Skeletal muscle satellite cell (primary cell): ENCODE measurements around the gene NUDT13.
"Not testable (repeated sequence)": the region's sequence is repeated elsewhere in the genome, so short reads cannot be mapped to it uniquely, and the experiment has no call there.

Source experiments
- H3K27me3 ChIP-seq: 2 replicates; pipeline ENCODE4 v1.7.0; 2013; ENCODE audit warnings: low read length; ENCODE audit not compliant: control insufficient read depth, insufficient read depth
- H3K36me3 ChIP-seq: 2 replicates; pipeline ENCODE4 v1.7.0; 2013; ENCODE audit warnings: mild to moderate bottlenecking, control low read depth, low read length; ENCODE audit not compliant: insufficient read depth
- H3K4me1 ChIP-seq: 2 replicates; pipeline ENCODE4 v1.7.0; 2013; ENCODE audit warnings: low read length; ENCODE audit not compliant: control insufficient read depth, insufficient read depth
- H3K4me2 ChIP-seq: 2 replicates; pipeline ENCODE4 v1.7.0; 2013; ENCODE audit warnings: mild to moderate bottlenecking, low read length
- H3K4me3 ChIP-seq: 2 replicates; pipeline ENCODE4 v1.7.0; 2013; ENCODE audit warnings: low read length
- H3K9ac ChIP-seq: 2 replicates; pipeline ENCODE4 v1.7.0; 2013; ENCODE audit warnings: mild to moderate bottlenecking, low read depth, low read length, moderate library complexity
- H3K9me3 ChIP-seq: replicated peaks from 2 replicates; pipeline ENCODE4 v1.7.0; 2013; ENCODE audit warnings: mild to moderate bottlenecking, control low read depth, low read length

NUDT13 gene

DNA sequence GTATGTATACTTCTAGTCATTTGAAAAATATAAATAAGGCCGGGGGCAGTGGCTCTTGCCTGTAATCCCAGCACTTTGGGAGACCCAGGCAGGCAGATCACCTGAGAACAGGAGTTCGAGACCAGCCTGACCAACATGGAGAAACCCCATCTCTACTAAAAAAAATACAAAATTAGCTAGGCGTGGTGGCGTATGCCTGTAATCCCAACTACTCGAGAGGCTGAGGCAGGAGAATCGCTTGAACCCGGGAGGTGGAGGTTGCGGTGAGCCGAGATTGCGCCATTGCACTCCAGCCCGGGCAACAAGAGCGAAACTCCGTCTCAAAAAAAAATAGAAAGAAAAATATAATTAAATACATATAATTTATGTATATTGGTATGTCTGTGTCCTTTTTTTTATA is 1.8 kb downstream of the NUDT13 start:
- not testable (repeated sequence) for H3K4me3 ChIP-seq, H3K9ac ChIP-seq, H3K9me3 ChIP-seq, H3K4me2 ChIP-seq, H3K27me3 ChIP-seq, H3K36me3 ChIP-seq
- peaks cover 21% of the 10 kb centered on the region for H3K4me1 ChIP-seq

DNA sequence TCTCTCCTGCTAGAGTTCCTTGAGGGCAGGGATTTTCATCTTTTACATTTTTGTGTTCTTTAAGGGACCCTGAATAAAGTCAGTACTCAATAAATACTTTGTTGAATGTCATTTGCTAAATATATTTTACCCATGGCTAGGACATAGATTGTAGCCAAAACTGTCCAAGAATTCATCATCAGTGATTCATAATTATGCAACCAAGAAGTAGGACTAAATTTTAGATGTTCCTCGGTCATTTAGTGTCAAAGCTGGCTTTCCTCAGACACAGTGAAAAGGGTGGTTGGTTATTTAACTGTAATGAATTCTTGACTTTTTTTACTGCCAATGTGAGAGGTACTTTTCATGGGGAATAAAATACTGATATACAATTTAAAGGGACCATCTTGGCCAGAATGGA is 3.3 kb downstream of the NUDT13 start:
- no peaks in the 10 kb centered on the region for H3K27me3 ChIP-seq
- no peaks in the 10 kb centered on the region for H3K36me3 ChIP-seq
- peaks cover 32% of the 10 kb centered on the region for H3K4me1 ChIP-seq
- peak overlapping the region; percentile 20 for H3K4me2 ChIP-seq
- H3K9ac ChIP-seq = peak overlapping the region; percentile 1
- H3K9me3 ChIP-seq = no peaks in the 10 kb centered on the region
- H3K4me3 ChIP-seq = no peak overlapping the region

DNA sequence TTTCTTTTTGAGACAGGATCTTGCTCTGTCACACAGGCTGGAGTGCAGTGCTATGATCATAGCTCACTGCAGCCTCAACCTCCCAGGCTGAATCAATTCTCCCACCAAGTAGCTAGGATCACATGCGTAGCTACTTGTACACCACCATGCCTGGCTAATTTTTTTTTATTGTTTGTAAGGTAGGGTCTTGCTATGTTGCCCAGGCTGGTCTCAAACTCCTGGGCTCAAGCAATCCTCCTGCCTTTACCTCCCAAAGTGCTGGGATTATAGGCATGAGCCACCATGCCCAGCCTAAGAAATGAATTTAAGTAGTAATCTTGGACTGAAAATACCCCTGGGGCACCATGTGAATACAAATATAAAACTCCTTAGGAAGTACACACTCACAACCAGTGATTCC is 5.8 kb downstream of the NUDT13 start:
- Histone ChIP-seq H3K9ac (no peak overlapping the region), H3K9me3 (no peaks in the 10 kb centered on the region), H3K36me3 (no peaks in the 10 kb centered on the region), H3K4me2 (no peak overlapping the region), H3K27me3 (no peaks in the 10 kb centered on the region), H3K4me1 (peaks cover 41% of the 10 kb centered on the region), H3K4me3 (no peak overlapping the region)

DNA sequence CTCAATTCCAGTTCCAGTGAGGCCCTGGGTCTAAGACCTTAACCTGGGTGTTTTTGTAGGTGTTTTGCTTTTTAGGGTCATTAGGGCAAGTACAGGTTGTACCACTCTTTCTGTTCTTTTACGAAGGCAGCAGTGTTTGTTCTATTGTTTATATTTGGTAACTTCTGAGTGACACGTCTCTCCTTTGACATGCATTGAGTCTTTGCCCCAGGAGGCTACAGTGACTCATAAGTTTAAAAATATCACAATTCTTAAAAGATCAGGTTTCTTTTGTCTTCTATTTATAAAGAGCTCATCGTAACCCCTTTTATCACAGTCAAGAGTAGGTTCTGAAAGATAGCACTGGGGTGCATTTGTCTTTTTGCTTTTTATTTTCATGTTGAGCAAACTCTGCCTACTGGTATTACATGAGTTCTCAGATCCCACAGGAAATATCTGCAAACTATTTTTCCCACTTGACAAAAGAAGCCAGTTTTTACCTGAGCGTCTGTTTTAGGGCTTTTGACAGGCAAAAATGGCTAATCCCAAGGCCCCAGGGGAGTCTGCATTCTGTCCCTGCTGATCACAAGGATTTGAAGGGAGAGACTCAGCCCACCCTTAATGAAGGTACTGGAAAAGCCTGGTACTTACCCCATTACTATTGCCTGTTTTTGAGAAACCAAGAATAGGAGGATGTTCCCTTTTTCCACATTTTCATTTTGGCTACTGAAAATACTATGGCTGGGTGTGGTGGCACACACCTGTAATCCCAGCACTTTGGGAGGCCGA is 7.9 kb downstream of the NUDT13 start:
- Histone ChIP-seq H3K9me3 (no peaks in the 10 kb centered on the region), H3K9ac (peak overlapping the region; percentile 54), H3K36me3 (peaks cover under 1% of the 10 kb centered on the region), H3K27me3 (no peaks in the 10 kb centered on the region), H3K4me1 (peaks cover 30% of the 10 kb centered on the region), H3K4me3 (peak overlapping the region; percentile 4), H3K4me2 (peak overlapping the region; percentile 59)

DNA sequence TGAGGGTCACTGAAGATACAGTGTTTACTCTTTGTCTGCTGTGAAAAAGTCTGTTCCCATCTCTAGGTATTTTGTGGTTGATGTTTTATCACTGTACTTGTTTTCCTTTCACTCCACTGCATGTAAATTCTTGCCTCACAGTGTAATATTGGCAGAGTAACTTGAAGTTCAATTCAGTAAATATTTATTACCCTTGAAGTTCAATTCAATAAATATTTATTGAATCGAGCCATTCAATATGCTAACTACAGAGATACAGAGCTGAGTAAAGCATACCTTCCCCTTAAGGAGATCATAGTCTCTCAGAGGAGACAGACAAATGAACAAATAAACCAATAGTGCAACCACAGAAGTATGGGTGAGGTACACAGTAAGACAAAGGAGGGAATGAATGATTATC is 9.2 kb downstream of the NUDT13 start:
- Histone ChIP-seq H3K4me1 (peaks cover 20% of the 10 kb centered on the region), H3K4me2 (no peak overlapping the region), H3K27me3 (no peaks in the 10 kb centered on the region), H3K9me3 (no peaks in the 10 kb centered on the region), H3K36me3 (peaks cover 8% of the 10 kb centered on the region), H3K4me3 (no peak overlapping the region), H3K9ac (no peak overlapping the region)

DNA sequence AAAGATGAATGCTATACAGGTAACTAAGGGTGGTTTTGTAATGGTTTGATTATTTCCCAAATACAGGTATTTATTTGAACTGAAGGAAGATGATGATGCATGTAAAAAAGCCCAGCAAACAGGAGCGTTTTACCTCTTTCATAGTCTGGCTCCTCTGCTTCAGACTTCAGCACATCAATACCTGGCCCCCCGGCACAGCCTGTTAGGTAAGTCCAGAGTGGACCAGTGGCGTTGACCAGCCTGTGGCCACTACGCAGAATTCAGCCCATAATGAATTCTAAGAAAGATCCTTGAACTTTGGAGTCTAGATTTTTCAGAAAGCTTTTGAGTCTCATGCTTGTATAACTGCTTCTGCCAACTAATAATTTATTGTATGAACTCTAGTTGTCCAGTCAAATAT is 9.7 kb downstream of the NUDT13 start:
- no peaks in the 10 kb centered on the region for H3K27me3 ChIP-seq
- no peak overlapping the region for H3K9ac ChIP-seq
- no peaks in the 10 kb centered on the region for H3K9me3 ChIP-seq
- no peak overlapping the region for H3K4me2 ChIP-seq
- H3K4me3 ChIP-seq = no peak overlapping the region
- peaks cover 10% of the 10 kb centered on the region for H3K36me3 ChIP-seq
- peaks cover 20% of the 10 kb centered on the region for H3K4me1 ChIP-seq

DNA sequence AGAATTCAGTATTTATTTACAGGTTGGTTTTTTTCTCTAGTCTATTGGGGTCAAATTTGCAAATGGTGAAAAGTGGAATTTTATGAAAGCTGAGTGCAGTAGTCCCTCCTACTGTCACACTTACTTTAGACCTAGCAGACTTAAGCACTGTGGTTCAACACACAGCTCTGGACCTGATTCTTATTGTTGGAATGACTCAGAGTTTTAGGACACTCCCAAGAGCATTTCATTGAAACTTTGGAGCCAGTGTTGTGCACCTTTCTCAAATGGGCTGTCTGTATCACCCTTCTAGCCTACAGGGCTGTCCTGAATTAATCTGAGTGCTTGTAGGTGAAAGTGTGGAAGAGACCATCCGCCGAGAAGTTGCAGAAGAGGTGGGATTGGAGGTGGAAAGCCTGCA is 16.1 kb downstream of the NUDT13 start:
- Histone ChIP-seq H3K4me3 (no peak overlapping the region), H3K27me3 (no peaks in the 10 kb centered on the region), H3K9me3 (no peaks in the 10 kb centered on the region), H3K4me1 (no peaks in the 10 kb centered on the region), H3K9ac (no peak overlapping the region), H3K36me3 (peaks cover 40% of the 10 kb centered on the region), H3K4me2 (no peak overlapping the region)

DNA sequence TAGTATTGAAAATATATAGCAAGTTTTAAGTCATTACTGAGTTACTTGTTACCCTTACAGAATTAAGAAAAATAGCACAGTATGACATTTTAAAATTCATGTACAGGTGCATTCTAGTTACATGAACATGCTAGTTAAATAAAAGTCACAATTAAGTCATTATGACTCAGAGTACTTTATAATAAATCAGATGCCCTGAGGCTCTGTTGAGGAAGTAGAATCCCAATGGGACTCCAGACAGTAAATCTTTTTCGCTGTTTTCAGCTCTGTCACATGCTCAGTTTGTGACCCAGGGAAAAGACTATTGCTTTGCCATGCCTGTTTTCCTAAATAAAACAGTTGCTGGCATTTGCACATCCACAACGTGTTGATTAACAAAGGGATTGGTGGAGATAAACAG is 21.0 kb downstream of the NUDT13 start:
- H3K36me3 ChIP-seq = peaks cover 62% of the 10 kb centered on the region
- no peaks in the 10 kb centered on the region for H3K9me3 ChIP-seq

DNA sequence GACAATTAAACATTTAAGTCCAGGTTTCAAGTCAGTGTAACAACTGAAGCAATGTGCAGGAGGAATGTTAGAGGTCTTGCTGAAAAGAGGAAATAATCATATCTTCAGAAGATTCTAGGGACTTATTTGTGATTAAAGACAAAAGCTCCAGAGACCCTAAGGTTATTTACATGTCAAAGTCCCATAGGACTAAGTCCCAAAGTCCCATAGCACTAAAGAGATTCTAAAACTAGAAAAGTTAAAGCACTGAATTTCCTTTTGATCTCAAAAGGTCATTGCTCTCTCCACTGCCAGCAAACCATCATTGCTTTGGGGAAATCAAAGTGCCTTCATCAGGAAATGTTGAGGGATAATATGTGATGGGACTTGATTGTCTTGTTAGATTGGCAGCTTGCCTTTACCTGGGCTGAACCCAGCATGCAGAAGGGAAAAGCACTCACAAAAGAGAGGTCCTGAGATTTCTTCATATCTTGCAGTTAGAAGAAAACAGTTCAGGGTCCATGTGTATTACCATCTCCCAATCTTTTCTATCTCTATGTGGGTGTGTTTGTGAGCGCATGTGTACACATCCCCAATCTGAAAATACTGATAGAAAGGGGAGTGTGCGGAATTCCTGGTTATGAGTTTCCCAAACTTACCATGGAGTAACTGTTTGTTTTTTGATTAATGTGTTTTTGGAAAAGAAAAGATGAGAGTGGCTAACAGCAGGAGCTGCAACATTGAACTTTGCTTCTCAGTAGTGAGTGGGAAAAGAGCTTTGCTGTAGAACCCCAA is 21.8 kb downstream of the NUDT13 start:
- Histone ChIP-seq H3K9me3 (no peaks in the 10 kb centered on the region), H3K27me3 (no peaks in the 10 kb centered on the region), H3K4me3 (no peak overlapping the region), H3K4me2 (no peak overlapping the region), H3K4me1 (no peaks in the 10 kb centered on the region), H3K9ac (no peak overlapping the region), H3K36me3 (peaks cover 67% of the 10 kb centered on the region)

More for the DNA sequence above, 21.0 kb downstream of the NUDT13 start:
- no peak overlapping the region for H3K4me2 ChIP-seq
- no peak overlapping the region for H3K4me3 ChIP-seq
- H3K27me3 ChIP-seq = no peaks in the 10 kb centered on the region
- no peak overlapping the region for H3K9ac ChIP-seq
- no peaks in the 10 kb centered on the region for H3K4me1 ChIP-seq

DNA sequence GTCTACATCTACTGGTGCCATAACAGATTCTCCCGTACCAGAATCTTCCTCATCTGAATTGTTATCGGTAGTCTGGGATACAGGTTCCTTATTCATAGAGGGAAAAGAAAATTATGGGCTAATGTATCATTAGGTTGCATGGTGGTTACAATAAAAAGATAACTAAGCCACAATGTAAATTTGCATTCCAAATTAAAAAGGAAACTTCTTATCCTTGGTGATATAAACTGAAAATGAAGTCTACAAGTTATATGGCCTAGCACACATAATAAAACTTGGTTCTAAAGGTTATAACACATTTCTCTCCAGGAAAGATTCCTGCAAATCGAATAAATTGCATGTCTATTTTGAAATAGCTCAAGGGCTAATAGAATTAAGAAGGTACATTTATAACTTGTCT is 24.5 kb downstream of the NUDT13 start:
- Histone ChIP-seq H3K4me1 (no peaks in the 10 kb centered on the region), H3K27me3 (no peaks in the 10 kb centered on the region), H3K4me3 (no peak overlapping the region), H3K36me3 (peaks cover 75% of the 10 kb centered on the region), H3K9me3 (no peaks in the 10 kb centered on the region), H3K4me2 (no peak overlapping the region), H3K9ac (no peak overlapping the region)

DNA sequence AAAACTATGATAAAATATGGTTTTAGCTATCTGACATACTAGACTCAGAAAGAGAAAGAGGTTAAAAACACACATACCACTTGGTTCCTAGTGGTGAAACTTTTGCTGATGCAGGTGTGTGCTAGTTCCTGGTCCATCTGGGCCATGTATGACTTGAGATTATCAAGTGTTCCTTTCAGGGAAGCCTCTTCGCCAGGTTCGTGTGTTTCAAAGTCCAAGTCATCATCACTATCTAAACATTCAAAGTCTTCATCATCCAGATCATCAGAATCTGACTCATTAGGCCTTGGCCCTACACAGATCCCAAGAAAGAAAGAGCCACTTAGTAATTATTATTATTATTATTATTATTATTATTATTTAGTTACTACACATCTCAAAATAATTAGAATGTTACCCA is 26.4 kb downstream of the NUDT13 start:
- no peaks in the 10 kb centered on the region for H3K4me1 ChIP-seq
- H3K4me2 ChIP-seq = no peak overlapping the region
- peaks cover 68% of the 10 kb centered on the region for H3K36me3 ChIP-seq
- H3K4me3 ChIP-seq = no peak overlapping the region
- no peaks in the 10 kb centered on the region for H3K9me3 ChIP-seq
- no peaks in the 10 kb centered on the region for H3K27me3 ChIP-seq
- H3K9ac ChIP-seq = no peak overlapping the region

DNA sequence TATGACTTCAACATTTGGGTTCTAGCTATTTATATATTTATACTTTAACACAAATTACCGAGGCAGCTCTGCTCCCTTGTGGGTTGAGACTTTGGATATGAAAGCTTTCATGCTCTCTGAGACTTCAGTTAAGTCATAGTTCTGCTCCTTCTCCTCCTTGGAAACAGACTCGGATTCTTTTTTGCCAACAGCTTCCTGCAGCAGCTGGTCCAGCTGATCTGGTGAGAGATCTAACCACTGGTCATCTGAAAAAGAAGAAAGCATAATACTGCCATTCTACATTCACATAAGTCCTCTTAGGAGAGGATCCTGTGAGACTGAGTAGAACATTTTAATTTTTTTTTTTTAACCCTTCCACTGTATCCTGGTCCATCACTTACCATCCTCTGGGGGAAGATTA is 29.0 kb downstream of the NUDT13 start:
- Histone ChIP-seq H3K27me3 (no peaks in the 10 kb centered on the region), H3K36me3 (peaks cover 65% of the 10 kb centered on the region), H3K4me3 (no peak overlapping the region), H3K4me2 (no peak overlapping the region), H3K9me3 (no peaks in the 10 kb centered on the region), H3K9ac (no peak overlapping the region), H3K4me1 (no peaks in the 10 kb centered on the region)
